GM21381 (cell line): Measurements from ENCODE around the gene MAD2L1BP.

Source experiments
- ATAC-seq: cut with Tn5 transposase; IDR thresholded peaks from one replicate; pipeline ENCODE4 v1.9.1; 2021; ENCODE audit warnings: mild to moderate bottlenecking, moderate library complexity; ENCODE audit not compliant: unreplicated experiment

The MAD2L1BP gene

GRCh38 chr6:43680308-43681200, 44.9 kb downstream of the MAD2L1BP start:
- no peak for ATAC-seq

DNA sequence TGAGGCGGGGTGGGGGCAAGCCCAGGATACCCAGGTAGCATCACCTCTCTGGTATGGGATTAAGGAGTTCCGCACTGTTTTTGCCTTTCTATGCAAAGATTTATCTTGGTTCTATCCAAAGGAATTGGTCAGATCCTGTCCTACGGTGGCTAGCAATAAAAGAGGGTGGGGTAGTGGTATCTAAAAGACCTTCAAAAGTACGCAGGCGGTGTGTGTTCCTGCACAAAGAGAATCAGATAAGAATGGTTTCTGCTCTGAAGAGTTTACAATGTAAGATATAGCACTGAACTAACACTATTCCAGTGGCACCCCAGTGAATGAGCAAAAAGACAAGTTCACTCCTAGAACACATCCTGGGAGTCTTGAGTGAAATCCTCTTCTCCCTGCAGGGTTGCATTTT, 45.7 kb downstream of the MAD2L1BP start:
- no peak for ATAC-seq

DNA sequence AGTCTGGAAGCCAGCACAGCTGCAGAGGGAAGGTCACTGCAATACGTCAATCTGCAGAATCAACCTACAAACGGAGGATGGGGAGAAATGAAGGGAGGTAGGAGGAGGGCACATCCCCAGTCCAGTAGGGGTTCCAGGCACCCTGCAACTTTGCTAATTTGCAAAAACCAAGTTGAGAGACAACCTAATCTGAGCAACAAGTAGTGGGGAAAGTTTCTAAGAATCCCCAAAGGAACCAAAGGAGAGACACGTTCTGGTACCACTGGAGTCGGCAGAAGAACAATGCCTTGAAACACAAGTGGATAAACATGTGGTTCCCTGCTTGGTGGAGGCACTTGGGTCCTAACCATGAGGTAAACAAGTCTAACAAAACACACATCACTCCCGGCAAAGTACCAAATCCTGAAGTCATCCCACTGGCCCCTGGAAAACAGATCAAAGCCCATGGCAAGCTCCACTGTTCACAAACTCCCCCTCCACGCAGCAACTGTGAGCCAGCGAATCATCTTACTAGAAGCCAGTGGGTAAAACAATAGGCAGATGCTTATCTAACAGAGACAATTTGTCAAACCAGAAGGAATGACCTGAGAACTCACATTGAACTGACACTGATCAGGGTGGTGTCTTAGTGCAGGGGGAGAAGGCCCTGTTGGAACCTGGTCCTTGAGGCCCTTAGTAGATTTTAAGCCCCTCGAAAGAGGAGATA, 47.2 kb downstream of the MAD2L1BP start:
- ATAC-seq: no peak

DNA sequence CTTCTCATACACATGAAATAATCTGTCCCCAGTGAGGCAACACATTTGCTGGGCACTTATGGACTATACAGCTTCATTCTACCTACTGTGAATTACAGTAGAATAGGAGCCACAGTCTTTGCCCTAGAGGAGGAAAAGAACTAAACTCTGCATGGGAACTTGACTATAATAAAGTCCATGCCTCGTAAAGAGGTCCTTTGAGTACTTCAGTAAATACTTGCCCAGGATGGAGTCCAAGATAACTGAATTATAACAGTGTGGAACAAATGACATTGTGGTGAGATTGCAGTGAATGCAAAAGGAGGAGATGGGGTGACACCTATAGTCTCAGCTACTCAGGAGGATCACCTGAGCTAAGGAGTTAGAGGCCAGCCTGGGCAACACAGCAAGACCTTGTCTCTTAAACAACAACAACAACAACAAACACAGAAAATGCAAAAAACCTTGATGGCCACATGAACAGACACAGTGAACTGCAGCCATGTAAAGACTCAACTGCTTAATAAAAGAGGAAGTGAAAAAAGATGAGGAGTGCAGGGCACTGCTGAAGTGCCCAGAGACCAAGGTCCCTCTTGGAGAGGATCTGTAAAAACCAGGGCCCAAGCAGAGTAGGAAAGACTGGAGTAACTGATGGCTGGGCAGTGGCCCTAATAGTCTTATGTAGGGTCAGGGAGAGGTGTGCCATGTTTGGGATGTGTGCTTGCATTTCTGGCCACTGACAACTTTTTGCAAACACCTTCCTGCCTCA, 48.2 kb downstream of the MAD2L1BP start:
- no peak for ATAC-seq

DNA sequence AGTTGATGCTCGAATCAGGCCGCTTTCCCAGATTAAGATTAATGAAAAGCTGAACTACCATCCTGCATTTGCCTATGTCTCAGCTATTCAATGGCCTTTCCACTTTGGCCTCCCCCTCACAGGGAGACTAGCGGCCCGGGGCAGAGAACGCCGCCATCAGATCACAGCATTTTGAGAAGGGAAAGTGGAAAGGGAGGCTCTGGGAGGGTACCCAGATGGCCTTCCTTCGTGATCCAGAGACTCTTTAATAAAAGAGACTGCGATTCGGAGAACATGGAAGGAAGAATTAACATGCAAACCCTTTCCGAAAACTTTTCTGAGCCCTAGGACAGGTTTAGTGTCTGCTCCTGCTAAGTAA, 51.4 kb downstream of the MAD2L1BP start:
- no peak for ATAC-seq

DNA sequence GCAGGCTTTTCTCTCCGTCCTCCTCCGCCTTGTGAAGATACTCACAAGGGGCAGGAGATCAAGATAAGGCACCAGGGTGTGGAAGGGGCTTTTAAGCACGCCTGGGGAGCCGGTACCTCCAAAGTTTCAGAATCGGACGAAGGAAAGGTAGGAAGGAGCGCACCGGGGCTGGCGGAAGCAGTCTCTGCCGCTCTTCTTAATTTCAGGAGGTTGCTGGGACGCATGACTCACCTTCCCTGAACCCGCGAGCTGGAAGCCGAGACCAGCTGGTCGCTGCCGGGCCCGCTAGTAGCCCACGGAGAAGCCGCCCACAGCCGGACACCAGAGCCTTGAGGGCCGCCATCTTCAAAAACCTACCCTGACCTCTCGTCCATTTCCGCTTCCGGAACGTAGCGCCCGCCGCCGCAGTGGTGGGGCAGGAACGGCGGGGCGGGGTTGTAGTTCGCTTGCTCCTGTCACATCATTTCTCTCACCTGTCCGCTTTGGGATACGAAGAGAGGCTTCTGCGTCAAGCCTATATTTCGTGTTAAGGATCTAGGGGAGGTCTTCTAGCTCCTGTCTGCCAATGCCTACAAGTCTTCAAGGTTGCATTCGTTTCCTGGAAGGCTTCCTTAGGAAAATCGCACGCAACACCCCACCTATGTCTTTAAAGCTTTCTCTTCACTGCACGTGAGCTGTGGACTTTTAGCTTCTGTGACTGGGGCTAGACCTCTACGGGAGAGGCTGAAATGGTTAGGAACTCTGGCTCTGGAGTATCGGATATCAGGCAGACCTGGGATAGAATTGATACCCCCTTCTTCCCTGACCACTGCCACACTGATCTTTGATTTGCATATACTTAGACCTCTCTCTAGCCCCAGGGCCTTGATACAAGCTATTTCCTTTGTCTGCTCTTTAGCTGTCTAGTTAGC, 52.1 kb downstream of the MAD2L1BP start, which contains the start of gene MRPS18A:
MRPS18A (minus strand) TSS at position 355 of the 911 bp plus-strand sequence; CDS start at position 343, 12 bp downstream.
- peak; percentile 94 for ATAC-seq

GRCh38 chr6:43689421-43689820, 53.8 kb downstream of the MAD2L1BP start:
- ATAC-seq: no peak
